Urinary bladder (tissue), 4 donors: ENCODE data around the gene ZNF410. TPM values are rescaled to one million over a fixed set of nuclear protein-coding genes. Genes with fewer than 3 reads are reported as not detected.
"Not testable (repeated sequence)": the region's sequence is repeated elsewhere in the genome, so short reads cannot be mapped to it uniquely, and the experiment has no call there.

Source experiments
- DNase-seq: peaks from one replicate; pipeline ENCODE4 v3.0.0-alpha.2; 2015; ENCODE audit errors: extremely low spot score
- H3K27ac ChIP-seq: one replicate; pipeline ENCODE4 v1.5.1; 2013; ENCODE audit warnings: low read depth, mild to moderate bottlenecking, moderate library complexity
- H3K36me3 ChIP-seq: one replicate; pipeline ENCODE4 v1.6.1; 2013; ENCODE audit warnings: mild to moderate bottlenecking, moderate library complexity; ENCODE audit not compliant: insufficient read depth
- H3K4me1 ChIP-seq: one replicate; pipeline ENCODE4 v1.6.1; 2013; ENCODE audit warnings: mild to moderate bottlenecking, moderate library complexity; ENCODE audit not compliant: insufficient read depth
- H3K4me3 ChIP-seq: one replicate; pipeline ENCODE4 v1.5.1; 2013; ENCODE audit warnings: low read depth, low read length
- WGBS: extraction: QIAGEN DNeasy Blood & Tissue Kit; methylation state at CpG from one replicate; pipeline ENCODE4 v1.1.7; 2013; 5-methylcytosine and 5-hydroxymethylcytosine counted together
- polyA plus RNA-seq: library from polyadenylated mRNA; stranded (reverse); fragments of 200-250 nt; gene quantifications from one replicate; pipeline ENCODE4 v1.2.3, GENCODE V29; 2013
- total RNA-seq: library from RNA; depleted of rRNA; stranded (reverse); fragments of >200 nt; gene quantifications from one replicate; pipeline ENCODE4 v1.2.3, GENCODE V29; 2014
- donor health status: healthy with polysubstance abuse.
- donor health status: healthy.

ZNF410 gene
- total and polyA plus RNA-seq, 2 donors = 32.9 to 75.4 TPM

DNA sequence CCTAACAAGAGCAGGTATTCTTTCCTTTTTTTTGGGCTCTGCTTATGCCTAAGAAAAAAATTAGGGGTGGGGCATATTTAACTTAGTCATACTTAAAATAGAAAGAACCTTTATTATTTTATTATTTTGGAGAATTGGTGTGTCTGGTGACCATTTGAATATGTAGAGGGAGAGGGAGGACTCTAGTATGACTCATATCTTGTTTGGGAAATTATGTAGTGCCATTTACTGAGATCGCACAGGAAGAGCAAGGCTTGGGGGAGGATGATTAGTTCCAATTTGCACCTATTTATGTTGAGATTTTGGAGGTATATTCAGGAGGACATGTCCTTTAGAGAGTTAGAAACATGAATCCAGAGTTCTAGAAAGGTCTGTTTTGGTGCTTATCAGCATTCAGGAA lies 9.9 kb downstream of the ZNF410 start:
- H3K27ac ChIP-seq = no peak overlapping the region
- H3K36me3 ChIP-seq = peaks cover 7% of the 10 kb centered on the region
- DNase-seq = no peak
- H3K4me3 ChIP-seq = no peak overlapping the region
- no peaks in the 10 kb centered on the region for H3K4me1 ChIP-seq
- 88% methylated on average over 1 of the region's 1 CpG for WGBS

GRCh38 chr14:73903028-73903427 lies 16.4 kb downstream of the ZNF410 start:
- WGBS = 81% methylated on average over 3 of the region's 3 CpGs
- Histone ChIP-seq H3K4me3 (no peak overlapping the region), H3K27ac (no peak overlapping the region), H3K36me3 (peaks cover 6% of the 10 kb centered on the region), H3K4me1 (no peaks in the 10 kb centered on the region)
- no peak for DNase-seq

DNA sequence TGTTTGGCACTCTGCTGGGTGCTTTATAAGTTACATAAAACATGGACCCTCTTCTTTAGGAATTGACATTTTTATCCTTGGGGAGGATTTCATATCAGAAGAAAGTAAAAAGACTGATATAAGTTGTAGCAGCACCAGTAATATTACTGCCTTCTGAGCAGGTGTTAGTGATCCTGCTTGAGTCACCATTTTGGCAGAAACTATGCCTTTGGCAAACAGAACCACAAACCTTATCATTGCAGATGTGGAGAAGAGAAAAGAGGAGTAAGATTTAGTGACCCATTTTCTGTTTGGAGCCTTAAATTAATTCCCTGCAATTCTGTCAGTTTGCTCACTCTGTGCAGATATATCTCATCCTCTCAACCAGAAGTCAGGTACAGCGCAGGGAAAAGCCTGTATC lies 23.0 kb downstream of the ZNF410 start:
- WGBS = 94% methylated on average over 1 of the region's 1 CpG
- Histone ChIP-seq H3K27ac (no peak overlapping the region), H3K4me3 (no peak overlapping the region), H3K36me3 (peaks cover 9% of the 10 kb centered on the region), H3K4me1 (no peaks in the 10 kb centered on the region)
- DNase-seq = no peak

- H3K27ac ChIP-seq = no peak overlapping the region
- no peak overlapping the region for H3K4me3 ChIP-seq
- 48% methylated on average over 3 of the region's 3 CpGs for WGBS
- no peaks in the 10 kb centered on the region for H3K4me1 ChIP-seq
- H3K36me3 ChIP-seq = peaks cover 9% of the 10 kb centered on the region
- DNase-seq = no peak
These were observed 26.6 kb downstream of the ZNF410 start for GRCh38 chr14:73913256-73913655.

- H3K27ac ChIP-seq = no peak overlapping the region
- no peaks in the 10 kb centered on the region for H3K4me1 ChIP-seq
- WGBS = 73% methylated on average over 6 of the region's 6 CpGs
- H3K4me3 ChIP-seq = no peak overlapping the region
- H3K36me3 ChIP-seq = peaks cover 3% of the 10 kb centered on the region
- DNase-seq = no peak
These were observed 29.7 kb downstream of the ZNF410 start for GRCh38 chr14:73916324-73916723.

DNA sequence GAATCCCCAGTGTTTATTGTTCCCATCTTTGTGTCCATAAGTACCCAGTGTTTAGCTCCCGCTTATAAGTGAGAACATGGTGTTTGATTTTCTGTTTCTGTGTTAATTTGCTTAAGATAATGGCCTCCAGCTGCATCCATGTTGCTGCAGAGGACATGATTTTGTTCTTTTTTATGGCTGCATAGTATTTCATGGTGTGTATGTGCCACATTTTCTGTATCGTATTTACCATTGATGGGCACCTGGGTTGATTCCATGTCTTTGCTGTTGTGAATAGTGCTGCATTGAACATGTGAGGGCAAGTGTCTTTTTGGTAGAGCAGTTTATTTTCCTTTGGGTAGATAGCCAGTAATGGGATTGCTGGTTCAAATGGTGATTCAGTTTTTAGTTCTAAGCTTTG lies 32.8 kb downstream of the ZNF410 start:
- not testable (repeated sequence) for H3K4me1 ChIP-seq, H3K36me3 ChIP-seq, DNase-seq, H3K4me3 ChIP-seq, H3K27ac ChIP-seq
- WGBS = 100% methylated on average over 2 of the region's 2 CpGs

- Histone ChIP-seq H3K4me1 (no peaks in the 10 kb centered on the region), H3K27ac (no peak overlapping the region), H3K36me3 (peaks cover 5% of the 10 kb centered on the region), H3K4me3 (no peak overlapping the region)
- DNase-seq = no peak
- 83% methylated on average over 5 of the region's 5 CpGs for WGBS
These were observed 37.7 kb downstream of the ZNF410 start for GRCh38 chr14:73924337-73924736.

GRCh38 chr14:73935666-73936065 lies 49.0 kb downstream of the ZNF410 start:
- Histone ChIP-seq H3K4me1 (no peaks in the 10 kb centered on the region), H3K36me3 (peaks cover 10% of the 10 kb centered on the region), H3K4me3 (no peak overlapping the region), H3K27ac (no peak overlapping the region)
- DNase-seq = no peak
- 85% methylated on average over 2 of the region's 2 CpGs for WGBS

GRCh38 chr14:73936548-73936947 lies 49.9 kb downstream of the ZNF410 start:
- no peak for DNase-seq
- Histone ChIP-seq H3K4me1 (no peaks in the 10 kb centered on the region), H3K27ac (no peak overlapping the region), H3K4me3 (no peak overlapping the region), H3K36me3 (peaks cover 10% of the 10 kb centered on the region)
- WGBS = 91% methylated on average over 1 of the region's 1 CpG

- 96% methylated on average over 2 of the region's 2 CpGs for whole genome bisulfite sequencing
- Histone ChIP-seq H3K36me3 (peaks cover 10% of the 10 kb centered on the region), H3K4me1 (no peaks in the 10 kb centered on the region), H3K27ac (no peak overlapping the region), H3K4me3 (no peak overlapping the region)
- no peak for DNase-seq
These were observed 50.4 kb downstream of the ZNF410 start for GRCh38 chr14:73937012-73937411.

- Histone ChIP-seq H3K4me3 (no peak overlapping the region), H3K4me1 (no peaks in the 10 kb centered on the region), H3K36me3 (no peaks in the 10 kb centered on the region), H3K27ac (no peak overlapping the region)
- no peak for DNase-seq
- 85% methylated on average over 7 of the region's 7 CpGs for WGBS
These were observed 55.5 kb downstream of the ZNF410 start for GRCh38 chr14:73942180-73942579.

DNA sequence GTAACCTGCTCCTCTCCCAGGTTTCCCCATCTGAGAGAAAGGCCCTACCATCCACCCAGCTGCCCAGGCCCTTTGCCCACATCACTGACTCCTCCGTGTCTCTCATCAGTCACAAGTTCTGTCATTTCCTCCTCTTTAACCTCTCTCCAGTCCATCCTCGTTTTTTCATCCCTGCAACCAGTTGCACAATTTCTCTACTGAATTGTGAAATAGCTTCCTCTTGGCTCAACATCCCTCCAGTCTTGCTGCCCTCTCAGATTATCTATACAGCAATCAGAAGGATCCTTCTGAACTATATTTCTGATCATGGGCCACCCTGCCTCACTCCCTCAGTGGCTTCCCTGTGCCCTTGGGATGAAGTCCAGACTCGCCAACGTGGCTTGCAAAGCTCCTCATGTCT lies 56.4 kb downstream of the ZNF410 start:
- no peak for DNase-seq
- 53% methylated on average over 4 of the region's 4 CpGs for WGBS
- Histone ChIP-seq H3K4me1 (no peaks in the 10 kb centered on the region), H3K27ac (no peak overlapping the region), H3K36me3 (no peaks in the 10 kb centered on the region), H3K4me3 (no peak overlapping the region)

GRCh38 chr14:73944432-73945158 lies 57.9 kb downstream of the ZNF410 start:
- Histone ChIP-seq H3K4me1 (no peaks in the 10 kb centered on the region), H3K4me3 (no peak overlapping the region), H3K36me3 (no peaks in the 10 kb centered on the region), H3K27ac (no peak overlapping the region)
- WGBS = 87% methylated on average over 17 of the region's 17 CpGs
- no peak for DNase-seq

DNA sequence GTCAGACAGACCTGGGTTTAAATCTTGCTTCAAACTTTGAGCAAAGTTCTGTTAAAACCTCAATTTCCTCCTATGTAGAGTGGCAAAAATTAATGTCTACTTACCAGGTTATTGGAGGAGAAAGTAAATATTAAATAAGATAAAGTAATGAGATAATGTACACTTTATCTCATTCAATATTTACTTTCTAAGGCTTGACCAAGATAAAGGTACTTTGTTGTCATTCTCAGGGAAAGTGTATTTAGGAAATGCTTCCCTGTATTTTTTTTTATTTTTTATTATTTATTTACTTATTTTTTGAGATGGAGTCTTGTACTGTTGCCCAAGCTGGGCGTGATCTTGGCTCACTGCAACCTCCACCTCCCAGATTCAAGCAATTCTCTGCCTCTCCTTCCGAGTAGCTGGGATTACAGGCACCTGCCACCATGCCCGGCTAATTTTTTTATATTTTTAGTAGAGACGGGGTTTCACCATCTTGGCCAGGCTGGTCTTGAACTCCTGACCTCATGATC lies 58.6 kb downstream of the ZNF410 start:
- Histone ChIP-seq H3K36me3 (no peaks in the 10 kb centered on the region), H3K4me3 (no peak overlapping the region), H3K4me1 (no peaks in the 10 kb centered on the region), H3K27ac (no peak overlapping the region)
- WGBS = 70% methylated on average over 4 of the region's 4 CpGs
- DNase-seq = no peak
